ENCODE measurements around the gene NUDT1. TPM values are rescaled to one million over a fixed set of nuclear protein-coding genes. Genes with fewer than 3 reads are reported as not detected.

Gene NUDT1
- total RNA-seq, 1 donor from 2014 or later, result 14.2 TPM

DNA sequence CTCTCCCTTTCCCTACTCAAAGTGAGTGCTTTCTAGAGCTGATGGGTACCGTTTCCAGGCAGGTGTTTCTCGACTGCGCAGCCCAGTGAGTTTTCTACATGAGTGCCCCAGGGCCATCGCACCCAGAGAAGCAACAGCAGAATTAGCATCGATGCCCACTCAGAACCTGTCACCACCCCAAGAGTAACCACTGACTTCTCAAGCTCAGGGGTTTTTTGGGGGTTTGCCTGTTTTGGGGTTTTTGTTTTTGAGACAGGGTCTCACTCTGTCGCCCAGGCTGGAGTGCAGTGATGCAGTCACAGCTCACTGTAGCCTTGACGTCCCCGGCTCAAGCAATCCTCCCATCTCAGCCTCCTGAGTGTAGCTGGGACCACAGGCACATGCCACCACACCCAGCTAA is 46.5 kb downstream of the NUDT1 start:
- Mint-ChIP-seq H3K9me3 (ENCODE audit: unreplicated experiment) (no peaks in the 10 kb centered on the region), H3K4me1 (ENCODE audit: unreplicated experiment) (no peaks in the 10 kb centered on the region), H3K4me3 (ENCODE audit: unreplicated experiment) (no peak overlapping the region), H3K27ac (ENCODE audit: unreplicated experiment) (no peak overlapping the region), H3K27me3 (ENCODE audit: unreplicated experiment) (no peaks in the 10 kb centered on the region), H3K36me3 (ENCODE audit: low read depth, unreplicated experiment) (peaks cover 4% of the 10 kb centered on the region)
- TF ChIP-seq CTCF (IDR thresholded peaks at IDR 0.05; ENCODE audit: unreplicated experiment), result no peak
- DNase-seq (ENCODE audit: low spot score), result no peak

DNA sequence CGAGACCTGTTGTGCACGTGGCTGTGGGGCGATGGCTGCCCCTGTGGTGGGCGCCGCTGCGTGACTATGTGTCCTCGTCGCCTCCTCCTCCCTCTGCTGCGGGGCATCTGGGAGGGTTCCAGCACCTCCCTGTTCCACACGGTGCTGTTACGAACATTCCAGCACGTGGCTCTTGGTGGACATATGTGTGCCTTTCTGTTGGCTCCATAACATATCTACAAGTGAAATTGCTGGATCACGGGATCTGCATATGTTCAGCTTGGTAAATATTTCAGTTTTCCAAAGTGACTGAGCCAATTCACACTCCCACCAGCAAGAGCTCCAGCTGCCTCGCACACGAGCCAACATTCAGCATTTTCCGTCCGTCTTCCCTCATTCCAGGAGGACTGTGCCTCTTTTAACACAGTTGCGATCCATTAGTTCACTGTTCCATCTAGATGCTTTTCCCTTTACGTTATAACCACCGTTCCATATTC is 47.1 kb downstream of the NUDT1 start:
- no peak for TF ChIP-seq CTCF (IDR thresholded peaks at IDR 0.05; ENCODE audit: unreplicated experiment)
- H3K27me3 Mint-ChIP-seq (ENCODE audit: unreplicated experiment), result no peaks in the 10 kb centered on the region
- DNase-seq (ENCODE audit: low spot score), result no peak
- H3K27ac Mint-ChIP-seq (ENCODE audit: unreplicated experiment), result no peak overlapping the region
- H3K9me3 Mint-ChIP-seq (ENCODE audit: unreplicated experiment), result no peaks in the 10 kb centered on the region
- H3K4me1 Mint-ChIP-seq (ENCODE audit: unreplicated experiment), result no peaks in the 10 kb centered on the region
- peaks cover 4% of the 10 kb centered on the region for H3K36me3 Mint-ChIP-seq (ENCODE audit: low read depth, unreplicated experiment)
- no peak overlapping the region for H3K4me3 Mint-ChIP-seq (ENCODE audit: unreplicated experiment)

GRCh38 chr7:2289621-2290020 is 47.6 kb downstream of the NUDT1 start:
- peaks cover 4% of the 10 kb centered on the region for H3K36me3 Mint-ChIP-seq (ENCODE audit: low read depth, unreplicated experiment)
- no peaks in the 10 kb centered on the region for H3K4me1 Mint-ChIP-seq (ENCODE audit: unreplicated experiment)
- no peak for TF ChIP-seq CTCF (IDR thresholded peaks at IDR 0.05; ENCODE audit: unreplicated experiment)
- no peaks in the 10 kb centered on the region for H3K27me3 Mint-ChIP-seq (ENCODE audit: unreplicated experiment)
- no peaks in the 10 kb centered on the region for H3K9me3 Mint-ChIP-seq (ENCODE audit: unreplicated experiment)
- no peak overlapping the region for H3K27ac Mint-ChIP-seq (ENCODE audit: unreplicated experiment)
- H3K4me3 Mint-ChIP-seq (ENCODE audit: unreplicated experiment), result no peak overlapping the region
- no peak for DNase-seq (ENCODE audit: low spot score)

GRCh38 chr7:2290877-2291276 is 48.9 kb downstream of the NUDT1 start:
- peaks cover 4% of the 10 kb centered on the region for H3K36me3 Mint-ChIP-seq (ENCODE audit: low read depth, unreplicated experiment)
- no peak overlapping the region for H3K27ac Mint-ChIP-seq (ENCODE audit: unreplicated experiment)
- DNase-seq (ENCODE audit: low spot score), result no peak
- no peaks in the 10 kb centered on the region for H3K27me3 Mint-ChIP-seq (ENCODE audit: unreplicated experiment)
- no peaks in the 10 kb centered on the region for H3K9me3 Mint-ChIP-seq (ENCODE audit: unreplicated experiment)
- TF ChIP-seq CTCF (IDR thresholded peaks at IDR 0.05; ENCODE audit: unreplicated experiment), result no peak
- no peaks in the 10 kb centered on the region for H3K4me1 Mint-ChIP-seq (ENCODE audit: unreplicated experiment)
- H3K4me3 Mint-ChIP-seq (ENCODE audit: unreplicated experiment), result no peak overlapping the region

DNA sequence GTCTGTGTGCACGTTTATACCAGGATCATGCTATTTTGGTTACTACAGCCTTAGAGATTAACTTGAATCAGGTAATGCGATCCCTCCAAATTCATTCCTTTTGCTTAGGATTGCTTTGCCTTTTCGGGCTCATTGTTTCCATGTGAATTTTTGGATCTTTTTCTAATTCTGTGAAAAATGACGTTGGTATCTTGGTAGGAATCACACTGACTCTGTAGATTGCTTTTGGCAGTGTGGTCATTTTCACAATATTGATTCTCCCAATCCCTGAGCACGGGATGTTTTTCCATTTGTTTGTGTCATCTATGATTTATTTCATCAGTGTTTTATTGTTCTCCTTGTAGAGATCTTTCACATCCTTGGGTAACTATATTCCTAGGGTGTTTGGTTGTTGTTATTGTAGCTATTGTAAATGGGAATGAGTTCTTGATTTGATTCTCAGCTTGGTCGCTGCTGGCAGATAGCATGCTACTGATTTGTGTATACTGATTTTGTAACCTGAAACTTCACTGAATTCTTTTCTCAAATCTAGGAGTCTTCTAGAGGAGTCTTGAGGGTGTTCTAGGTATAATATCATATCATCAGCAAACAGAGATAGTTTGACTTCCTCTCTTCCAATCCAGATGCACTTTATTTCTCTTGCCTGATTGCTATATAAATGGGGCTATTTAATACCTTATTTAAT is 54.1 kb downstream of the NUDT1 start:
- TF ChIP-seq CTCF (IDR thresholded peaks at IDR 0.05; ENCODE audit: unreplicated experiment), result no peak
- H3K4me3 Mint-ChIP-seq (ENCODE audit: unreplicated experiment), result no peak overlapping the region
- H3K27me3 Mint-ChIP-seq (ENCODE audit: unreplicated experiment), result no peaks in the 10 kb centered on the region
- no peak for DNase-seq (ENCODE audit: low spot score)
- peak overlapping the region; percentile 65 for H3K27ac Mint-ChIP-seq (ENCODE audit: unreplicated experiment)
- H3K9me3 Mint-ChIP-seq (ENCODE audit: unreplicated experiment), result no peaks in the 10 kb centered on the region
- H3K36me3 Mint-ChIP-seq (ENCODE audit: low read depth, unreplicated experiment), result no peaks in the 10 kb centered on the region
- H3K4me1 Mint-ChIP-seq (ENCODE audit: unreplicated experiment), result peaks cover 9% of the 10 kb centered on the region
